ENCODE results near the gene FKBP6.
A peak's percentile ranks its signal among the peaks of the same experiment; 100 is the strongest.
"Not testable (repeated sequence)": the region's sequence is repeated elsewhere in the genome, so short reads cannot be mapped to it uniquely, and the experiment has no call there.

FKBP6 gene

GRCh38 chr7:73308074-73308664, 19.8 kb upstream of the FKBP6 start:
- TF ChIP-seq CTCF (conservative IDR thresholded peaks at IDR 0.05; ENCODE audit: low read depth, low read length): no peak
- H3K4me3 ChIP-seq (ENCODE audit: low read length): peak overlapping the region; percentile 67
- DNase-seq (ENCODE audit: low read depth): no peak

GRCh38 chr7:73308665-73309214, 19.2 kb upstream of the FKBP6 start, which contains the start of gene NSUN5:
Gene NSUN5, minus strand, starts transcription at chr7:73308826. Its CDS starts 36 bp downstream, at chr7:73308790.
- TF ChIP-seq CTCF (conservative IDR thresholded peaks at IDR 0.05; ENCODE audit: low read depth, low read length): no peak
- DNase-seq (ENCODE audit: low read depth): peak; percentile 15
- H3K4me3 ChIP-seq (ENCODE audit: low read length): peak within 1 kb of the TSS; percentile 67

GRCh38 chr7:73311421-73311820, 16.5 kb upstream of the FKBP6 start:
- DNase-seq (ENCODE audit: low read depth); H3K4me3 ChIP-seq (ENCODE audit: low read length): not testable (repeated sequence)

GRCh38 chr7:73312831-73313520, 15.0 kb upstream of the FKBP6 start:
- no peak for TF ChIP-seq CTCF (conservative IDR thresholded peaks at IDR 0.05; ENCODE audit: low read depth, low read length)
- no peak for DNase-seq (ENCODE audit: low read depth)
- H3K4me3 ChIP-seq (ENCODE audit: low read length): no peak overlapping the region

GRCh38 chr7:73313521-73313906, 14.4 kb upstream of the FKBP6 start:
- H3K4me3 ChIP-seq (ENCODE audit: low read length): no peak overlapping the region
- no peak for TF ChIP-seq CTCF (conservative IDR thresholded peaks at IDR 0.05; ENCODE audit: low read depth, low read length)
- no peak for DNase-seq (ENCODE audit: low read depth)

GRCh38 chr7:73314271-73314670, 13.7 kb upstream of the FKBP6 start:
- no peak overlapping the region for H3K4me3 ChIP-seq (ENCODE audit: low read length)
- TF ChIP-seq CTCF (conservative IDR thresholded peaks at IDR 0.05; ENCODE audit: low read depth, low read length): no peak
- no peak for DNase-seq (ENCODE audit: low read depth)

GRCh38 chr7:73316521-73316920, 11.4 kb upstream of the FKBP6 start:
- TF ChIP-seq CTCF (conservative IDR thresholded peaks at IDR 0.05; ENCODE audit: low read depth, low read length): no peak
- H3K4me3 ChIP-seq (ENCODE audit: low read length): no peak overlapping the region

GRCh38 chr7:73318656-73319204, 9.2 kb upstream of the FKBP6 start:
- not testable (repeated sequence) for DNase-seq (ENCODE audit: low read depth)

More at GRCh38 chr7:73316521-73316920, 11.4 kb upstream of the FKBP6 start:
- DNase-seq (ENCODE audit: low read depth): no peak

GRCh38 chr7:73319541-73319940, 8.4 kb upstream of the FKBP6 start:
- DNase-seq (ENCODE audit: low read depth); H3K4me3 ChIP-seq (ENCODE audit: low read length): not testable (repeated sequence)

More at GRCh38 chr7:73318656-73319204, 9.2 kb upstream of the FKBP6 start:
- not testable (repeated sequence) for H3K4me3 ChIP-seq (ENCODE audit: low read length)

- H3K4me3 ChIP-seq (ENCODE audit: low read length); DNase-seq (ENCODE audit: low read depth): not testable (repeated sequence)
These were observed 8.0 kb upstream of the FKBP6 start for GRCh38 chr7:73320009-73320408.

- H3K4me3 ChIP-seq (ENCODE audit: low read length); DNase-seq (ENCODE audit: low read depth): not testable (repeated sequence)
These were observed 4.4 kb upstream of the FKBP6 start for GRCh38 chr7:73323434-73324080.

Measured in retinal pigment epithelial cell (primary cell).